GM12872 (cell line): ENCODE measurements around the gene GARIN5A.

Experiments
- CTCF ChIP-seq: IDR thresholded peaks from 3 replicates; pipeline ENCODE4 v1.5.1; 2011; ENCODE audit warnings: low read depth, mild to moderate bottlenecking, low read length, moderate library complexity; ENCODE audit not compliant: insufficient read depth

GARIN5A gene

DNA sequence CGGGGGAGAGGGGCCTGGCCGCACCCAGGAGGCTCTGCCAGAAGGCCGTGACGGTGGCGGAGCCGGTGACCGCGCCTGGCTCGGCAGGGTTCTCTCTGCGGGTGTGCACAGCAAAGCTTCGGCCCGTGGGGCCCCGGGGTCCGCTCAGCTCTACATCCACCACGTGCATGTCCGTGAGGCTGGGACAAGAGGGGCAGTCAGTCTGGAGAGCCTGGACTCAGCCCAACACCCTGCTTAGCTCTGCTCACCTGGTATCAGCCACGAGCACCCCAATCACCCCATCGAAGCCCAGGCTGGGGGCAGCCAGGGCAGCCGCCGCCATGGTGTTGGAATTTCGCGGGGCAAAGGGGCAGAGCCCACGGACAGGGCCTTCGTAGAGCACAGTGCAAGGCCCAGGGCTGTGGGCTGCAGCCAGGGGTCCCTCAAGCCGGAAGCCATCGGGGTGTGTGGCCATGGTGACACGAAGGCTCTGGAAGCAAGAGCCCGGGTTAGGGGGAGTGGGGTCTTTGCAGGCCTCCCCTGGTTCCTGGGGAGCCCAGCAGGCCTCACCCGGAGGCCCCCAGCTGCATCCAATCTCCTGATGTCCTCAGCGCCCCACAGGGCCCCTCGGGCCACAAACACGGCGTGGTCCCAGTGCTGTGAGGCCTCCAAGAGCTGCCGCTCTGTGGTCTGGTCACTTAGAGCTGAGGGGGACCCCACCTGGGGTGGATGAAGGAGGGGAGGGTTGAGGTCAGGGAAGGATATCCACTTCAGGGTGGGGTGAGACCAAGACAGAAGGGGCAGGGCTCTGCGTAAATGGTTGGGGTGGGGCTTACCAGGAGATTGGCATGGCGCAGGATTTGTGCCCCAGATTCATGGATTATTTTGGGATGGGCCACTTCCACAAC is 35.7 kb upstream of the GARIN5A start:
- TF ChIP-seq CTCF: no peak

DNA sequence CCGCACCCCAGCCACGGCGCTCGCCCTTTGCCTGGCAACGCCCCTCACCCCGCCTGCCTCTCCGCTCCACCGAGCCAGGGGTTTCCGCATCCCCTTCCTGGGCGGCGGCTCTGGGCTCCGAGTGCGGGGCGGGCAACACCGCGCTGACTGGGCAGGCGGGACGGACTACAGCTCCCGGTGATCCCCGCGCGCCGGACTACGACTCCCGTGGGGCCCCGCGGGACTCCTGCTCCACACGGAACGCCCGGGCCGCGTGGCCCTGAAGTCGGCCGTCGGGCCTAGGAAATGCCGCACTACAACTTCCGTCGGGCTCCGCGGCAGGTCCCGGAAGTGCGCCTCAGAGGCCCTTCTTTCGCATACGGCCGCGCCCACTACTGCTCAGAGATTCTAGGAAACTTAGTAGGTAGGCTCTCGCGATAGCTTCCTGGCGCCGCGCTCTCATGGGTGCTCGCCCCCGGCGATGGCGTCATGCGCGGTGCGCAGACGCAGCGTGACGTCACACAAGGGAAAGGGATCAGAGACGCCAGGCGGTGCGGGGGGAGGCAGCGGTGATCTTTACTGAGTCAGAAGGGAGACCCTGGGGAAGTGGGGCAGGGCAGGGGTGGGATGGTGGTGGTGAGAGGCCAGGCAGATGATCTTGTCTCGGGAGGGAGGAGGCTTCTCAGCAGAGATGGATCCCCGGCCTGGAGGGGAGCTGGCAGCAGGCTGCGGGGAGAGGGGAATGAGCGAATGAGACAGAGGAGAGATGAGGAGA is 34.6 kb upstream of the GARIN5A start, which contains the start of gene JOSD2:
Gene JOSD2 (minus strand): TSS at position 123 of the 754 bp plus-strand sequence. CDS start 760 bp downstream, outside the sequence.
- TF ChIP-seq CTCF: no peak

DNA sequence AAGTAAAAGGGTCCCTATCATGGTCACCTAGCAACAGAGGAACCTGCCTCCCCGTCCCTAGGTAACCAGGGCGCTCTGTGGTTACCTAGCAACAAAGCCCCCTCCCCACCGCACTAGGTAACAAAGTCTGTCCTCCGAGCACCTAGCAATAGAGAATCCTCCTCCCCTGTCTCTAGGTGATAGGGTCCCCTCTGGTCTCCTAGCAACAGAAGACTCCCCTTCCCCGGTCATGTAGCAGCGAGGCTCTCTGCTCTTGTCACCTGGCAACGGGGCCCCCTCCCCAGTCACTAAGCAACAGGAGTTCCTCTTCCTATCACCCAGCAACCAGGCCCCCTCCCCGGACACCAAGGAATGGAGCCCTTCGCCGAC is 34.0 kb upstream of the GARIN5A start:
- no peak for TF ChIP-seq CTCF

GRCh38 chr19:50510121-50510670 is 33.5 kb upstream of the GARIN5A start:
- no peak for TF ChIP-seq CTCF

DNA sequence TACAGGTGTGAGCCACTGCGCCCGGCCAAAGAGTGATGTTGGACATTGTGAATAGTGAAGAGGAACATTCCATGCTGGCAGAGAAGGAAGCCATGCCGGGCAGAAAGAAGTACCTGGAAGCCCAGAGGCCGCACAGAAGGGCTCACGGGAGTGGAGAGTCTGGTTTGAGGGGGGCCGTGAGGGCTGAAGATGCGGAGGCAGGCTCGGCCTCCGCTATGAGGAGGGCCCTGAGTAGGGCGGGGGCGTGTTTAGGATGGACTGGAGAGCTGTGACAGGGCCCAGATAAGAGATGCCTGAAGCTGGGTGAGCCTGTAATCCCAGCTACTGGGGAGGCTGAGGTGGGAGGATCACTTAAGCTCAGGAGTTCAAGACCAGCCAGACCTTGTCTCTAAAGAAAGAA is 32.7 kb upstream of the GARIN5A start:
- TF ChIP-seq CTCF: no peak

DNA sequence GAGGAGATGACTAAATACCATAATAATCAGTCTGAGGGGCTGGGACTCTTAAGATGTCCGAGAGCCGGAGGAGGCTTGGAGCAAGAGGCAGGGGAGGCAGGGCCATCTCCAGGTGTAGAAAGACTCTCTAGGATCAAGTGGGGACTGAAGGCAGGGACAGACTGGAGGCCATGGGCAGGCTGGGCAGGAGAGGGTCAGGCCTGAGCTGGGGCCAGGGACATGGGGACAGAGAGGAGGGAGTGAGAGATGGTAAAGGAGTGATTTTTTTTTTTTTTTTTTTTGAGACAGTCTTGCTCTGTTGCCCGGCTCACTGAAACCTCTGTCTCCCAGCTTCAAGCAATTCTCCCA is 32.2 kb upstream of the GARIN5A start:
- TF ChIP-seq CTCF: no peak

DNA sequence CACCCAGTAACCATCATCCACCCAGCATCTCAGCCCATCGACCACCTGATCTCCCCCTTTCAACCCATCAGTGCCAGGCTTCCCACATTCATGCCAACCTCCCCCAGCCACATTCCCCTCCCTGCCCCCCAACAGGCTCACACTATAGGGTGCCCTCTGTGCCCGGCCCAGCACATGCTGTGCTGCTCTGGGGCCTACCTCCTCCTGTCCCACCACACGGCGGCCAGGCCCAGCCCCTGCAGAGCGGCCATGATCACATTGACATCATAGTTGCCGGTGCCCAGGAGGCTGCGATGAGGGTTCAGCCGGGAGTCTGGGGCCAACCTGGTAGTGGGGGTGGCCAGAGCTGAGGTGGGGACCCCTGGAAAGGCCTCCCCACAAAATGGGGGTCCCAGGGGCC is 30.7 kb upstream of the GARIN5A start:
- no peak for TF ChIP-seq CTCF
